HG02571 (cell line): ENCODE measurements around the gene RNF152.
"Not testable (repeated sequence)": the region's sequence is repeated elsewhere in the genome, so short reads cannot be mapped to it uniquely, and the experiment has no call there.

Experiments used
- ATAC-seq: cut with Tn5 transposase; IDR thresholded peaks from one replicate; pipeline ENCODE4 v1.9.1; 2021; ENCODE audit warnings: mild to moderate bottlenecking, moderate library complexity; ENCODE audit not compliant: unreplicated experiment

RNF152 gene

GRCh38 chr18:61822879-61823278, 69.9 kb downstream of the RNF152 start:
- no peak for ATAC-seq

DNA sequence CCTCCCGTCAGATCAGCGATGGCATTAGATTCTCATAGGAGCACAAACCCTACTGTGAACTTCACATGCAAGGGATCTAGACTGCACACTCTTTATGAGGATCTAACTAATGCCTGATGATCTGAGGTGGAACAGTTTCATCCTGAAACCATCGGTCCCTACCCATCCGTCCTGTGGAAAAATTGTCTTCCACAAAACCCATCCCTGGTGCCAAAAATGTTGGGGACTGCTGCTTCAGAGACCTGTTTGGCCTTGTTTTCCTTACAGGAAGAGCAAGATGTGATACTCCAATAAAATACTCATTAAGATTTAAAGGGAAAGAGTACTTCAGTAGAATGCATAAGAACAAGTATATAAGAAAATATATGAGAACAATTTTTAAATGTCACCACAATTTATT, 71.1 kb downstream of the RNF152 start:
- ATAC-seq: no peak

- ATAC-seq: no peak
These were observed 71.9 kb downstream of the RNF152 start for GRCh38 chr18:61820882-61821281.

DNA sequence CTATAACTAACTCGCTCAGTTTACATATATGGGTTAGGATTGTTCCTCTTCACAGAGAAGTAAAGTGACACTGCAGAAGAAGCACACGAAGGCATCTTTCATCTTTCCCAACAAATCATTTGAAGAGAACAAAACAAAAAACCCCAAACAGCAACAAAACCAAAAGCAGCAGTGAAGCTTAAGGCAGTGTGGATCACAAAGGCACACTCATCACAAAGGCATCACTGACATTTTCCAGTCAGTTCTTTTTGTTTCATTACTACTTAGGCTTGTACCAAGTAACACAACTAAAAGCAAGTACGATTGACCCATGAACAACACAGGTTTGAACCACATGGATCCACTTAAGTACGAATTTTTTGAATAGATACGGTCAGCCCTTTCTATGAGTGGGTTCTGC, 75.7 kb downstream of the RNF152 start:
- no peak for ATAC-seq

DNA sequence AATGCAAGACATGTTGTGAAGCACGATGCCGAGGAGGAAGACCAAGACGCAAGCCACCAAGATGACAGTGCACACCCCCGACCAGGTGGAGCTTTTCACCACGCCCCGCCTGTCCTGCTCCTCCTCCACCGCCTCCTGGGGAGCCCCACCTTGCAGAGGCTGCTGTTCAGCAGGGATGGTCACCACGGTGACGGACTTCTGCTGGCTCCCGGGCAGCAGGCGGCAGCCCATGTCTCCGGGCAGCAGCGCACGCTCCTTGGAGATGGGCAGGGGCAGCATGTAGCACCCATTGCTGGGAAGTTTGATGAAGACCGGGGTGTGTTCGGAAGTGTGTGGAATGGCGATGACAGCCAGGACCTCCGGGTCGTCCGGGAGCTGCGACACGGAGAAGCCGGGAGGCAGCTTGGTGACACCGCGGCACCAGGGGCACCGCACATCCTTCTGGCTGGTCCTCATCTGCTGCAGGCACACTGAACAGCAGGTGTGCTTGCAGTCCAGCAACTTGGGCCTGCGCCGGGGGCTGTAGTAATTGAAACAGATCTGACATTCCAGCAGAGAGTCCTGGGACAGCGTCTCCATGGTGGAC, 76.8 kb downstream of the RNF152 start:
- ATAC-seq: no peak

DNA sequence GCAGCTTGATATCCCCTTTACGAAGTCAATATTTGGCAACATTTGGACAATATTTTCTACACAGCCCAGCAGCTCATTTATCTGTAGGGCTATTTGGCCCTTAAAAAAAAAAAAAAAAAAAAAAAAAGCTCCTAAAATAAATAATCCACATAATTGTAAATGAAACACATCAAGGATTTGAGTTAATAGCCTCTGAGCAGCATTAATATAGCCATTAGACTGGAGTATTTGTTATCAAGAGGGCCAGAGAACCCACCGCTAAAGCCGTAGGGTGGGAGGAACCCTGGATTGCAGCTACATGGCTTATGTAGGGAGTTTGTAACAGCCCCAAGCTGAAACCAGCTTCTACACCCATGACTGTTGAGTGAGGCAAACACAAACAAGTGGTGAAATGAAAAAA, 84.5 kb downstream of the RNF152 start:
- no peak for ATAC-seq

- no peak for ATAC-seq
These were observed 89.4 kb downstream of the RNF152 start for GRCh38 chr18:61803393-61803792.

DNA sequence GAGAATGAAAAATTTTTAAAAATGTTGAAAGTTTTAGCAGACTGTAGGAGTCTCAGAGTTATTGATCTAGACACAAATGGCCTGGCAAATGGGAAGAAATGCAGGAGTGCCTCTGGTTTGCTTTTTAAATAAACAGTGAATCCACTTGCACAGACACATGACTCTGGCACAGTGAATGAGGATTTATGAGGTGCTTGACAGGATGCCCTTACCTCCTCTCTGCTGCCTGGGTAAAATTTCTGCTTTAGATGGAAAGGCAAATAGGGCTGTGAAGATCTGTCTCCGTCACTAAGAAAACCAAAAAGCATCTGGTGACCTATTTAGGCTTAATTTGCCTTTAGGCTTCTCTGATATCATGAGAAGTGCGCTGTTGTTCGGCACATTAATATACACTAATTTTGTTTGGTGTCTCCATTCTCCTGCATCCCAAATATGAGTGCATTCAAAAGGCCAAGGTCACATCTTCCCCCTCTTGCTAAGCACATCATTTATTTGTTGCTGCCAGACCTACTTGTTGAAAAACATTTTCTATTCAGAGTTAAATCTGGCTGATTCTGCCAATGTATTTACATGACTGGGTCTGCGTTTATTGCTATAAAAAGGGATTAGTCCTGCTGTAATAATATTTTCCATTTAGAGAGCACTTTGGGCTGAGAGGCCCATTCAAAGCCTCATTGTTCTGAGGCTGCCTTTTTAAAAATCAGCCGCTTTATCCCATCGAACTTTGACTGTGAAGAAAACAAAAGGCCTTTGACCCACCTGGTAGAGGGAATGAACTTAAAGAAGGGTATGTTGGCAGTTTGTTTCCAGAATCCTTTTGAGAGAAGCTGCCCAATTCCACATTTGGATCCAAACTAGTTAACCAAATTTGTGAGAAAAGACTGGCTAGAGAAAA, 94.9 kb downstream of the RNF152 start:
- no peak for ATAC-seq

DNA sequence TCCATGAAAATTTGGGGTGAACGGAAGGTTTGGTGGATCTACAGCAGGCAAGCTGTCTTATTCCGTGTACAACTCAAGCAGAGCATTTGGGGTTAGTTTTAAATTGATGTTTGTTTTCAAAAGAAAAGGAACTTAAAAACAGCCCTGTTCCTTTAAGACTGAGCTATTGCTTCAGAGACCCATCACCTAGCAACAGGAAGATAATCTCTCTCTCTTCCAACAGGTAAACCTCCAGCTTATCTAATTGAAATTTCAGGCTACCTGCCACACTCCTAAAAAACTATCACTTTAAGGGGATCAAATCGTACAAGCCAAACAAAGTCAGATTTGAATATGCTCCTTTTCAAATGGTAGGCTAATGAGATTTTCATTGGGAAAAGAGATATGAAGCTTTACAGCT, 101.8 kb downstream of the RNF152 start:
- no peak for ATAC-seq

- not testable (repeated sequence) for ATAC-seq
These were observed 105.7 kb downstream of the RNF152 start for GRCh38 chr18:61787011-61787670.

DNA sequence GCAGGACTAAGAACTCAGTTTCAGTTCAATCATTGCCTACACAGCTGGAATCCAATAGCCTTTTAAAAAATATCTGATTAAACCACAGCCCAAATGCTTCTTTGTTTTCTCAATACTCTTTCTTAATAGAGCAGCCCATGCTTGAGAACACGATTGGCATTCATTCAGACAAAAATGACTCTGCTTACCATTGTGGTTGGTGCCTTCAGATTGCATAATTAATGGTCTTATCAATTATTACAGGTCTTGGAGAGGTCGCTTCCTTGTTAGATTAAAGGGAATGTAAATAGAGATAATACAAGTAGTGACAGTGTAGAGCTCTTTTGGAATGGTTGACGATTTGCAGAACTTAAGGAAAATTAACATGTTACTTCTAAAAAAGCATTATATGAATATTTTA, 107.2 kb downstream of the RNF152 start:
- ATAC-seq: no peak

DNA sequence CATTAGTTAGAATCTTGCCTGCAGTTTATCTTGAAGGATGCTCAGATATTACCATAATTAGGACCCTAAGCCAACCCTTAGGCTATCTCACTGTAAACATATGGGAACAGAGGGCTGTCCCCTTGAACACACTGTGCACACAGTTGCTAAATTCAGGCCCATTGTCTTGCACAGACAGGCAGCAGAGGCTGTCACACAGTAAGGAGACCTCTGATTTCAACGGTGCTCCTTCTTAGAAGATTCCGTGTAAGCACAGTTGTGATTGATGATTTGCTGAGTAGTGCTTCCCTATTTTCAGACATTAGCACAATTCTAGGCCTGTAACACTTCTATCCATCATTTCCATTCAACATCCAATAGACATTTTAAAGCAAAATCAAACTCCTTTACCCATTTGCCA, 108.0 kb downstream of the RNF152 start:
- ATAC-seq: no peak

DNA sequence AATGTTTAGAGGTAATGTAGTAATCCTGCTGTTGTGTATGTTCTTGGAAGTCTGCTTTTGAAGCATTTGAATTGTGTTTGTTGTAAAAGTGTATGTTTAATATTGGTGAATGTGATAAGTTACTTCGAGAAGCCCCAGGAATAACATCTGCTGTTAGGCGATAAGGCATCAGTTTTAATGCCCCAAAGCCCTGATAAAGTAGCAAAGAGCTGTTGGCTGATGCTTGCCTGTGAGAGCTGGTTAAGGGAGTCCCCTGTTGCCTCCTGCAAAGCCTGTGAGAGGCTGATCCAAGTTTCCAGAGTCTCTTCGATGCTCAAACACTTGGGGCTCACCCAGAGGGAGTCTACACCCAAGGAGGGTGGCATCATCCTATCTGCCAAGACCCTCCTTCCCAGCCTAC, 110.3 kb downstream of the RNF152 start:
- ATAC-seq: no peak

GRCh38 chr18:61776201-61776600, 116.6 kb downstream of the RNF152 start:
- not testable (repeated sequence) for ATAC-seq

GRCh38 chr18:61774846-61775245, 118.0 kb downstream of the RNF152 start:
- no peak for ATAC-seq

DNA sequence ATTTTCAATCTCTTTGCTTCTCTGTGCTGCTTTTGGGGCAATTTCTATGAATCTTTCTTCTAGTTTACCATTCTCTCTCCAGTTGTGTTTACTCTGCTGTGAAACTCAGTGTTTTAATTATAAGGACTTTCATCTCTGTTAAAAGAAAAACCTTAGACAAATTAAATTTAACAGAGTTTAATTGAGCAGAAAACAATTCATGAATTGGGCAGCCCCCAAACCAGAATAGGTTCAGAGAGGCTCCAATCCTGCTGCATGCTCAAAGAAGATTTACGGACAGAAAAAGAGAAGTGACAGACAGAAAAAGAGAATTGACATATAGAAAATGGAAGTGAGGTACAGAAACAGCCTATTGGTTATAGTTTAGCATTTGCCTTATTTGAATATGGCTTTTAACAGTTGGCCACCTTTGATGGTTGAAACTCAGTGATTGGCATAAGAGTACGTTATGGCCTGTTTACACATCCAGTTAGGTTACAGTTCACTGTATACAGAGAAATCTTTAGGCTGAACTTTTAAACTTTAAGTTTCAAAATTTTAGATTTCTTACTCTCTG, 120.4 kb downstream of the RNF152 start:
- ATAC-seq: no peak

DNA sequence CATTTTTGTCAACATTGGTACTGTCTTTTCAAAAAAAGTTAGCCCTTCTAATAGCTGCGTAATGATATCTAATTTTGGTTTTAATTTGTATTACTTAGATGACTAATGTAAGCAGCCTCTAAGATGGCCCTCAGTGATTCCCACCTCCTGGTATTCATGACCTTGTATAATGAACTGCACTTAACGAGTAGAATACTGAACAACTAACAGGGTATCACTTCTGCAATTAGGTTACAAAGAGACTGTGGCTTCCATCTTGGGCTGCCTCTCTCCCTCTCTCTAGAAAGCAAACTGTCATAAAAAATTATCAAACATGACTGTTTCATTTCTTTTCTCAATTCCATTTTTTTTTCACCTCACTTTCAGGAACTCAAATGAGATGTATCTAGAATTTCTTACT, 120.9 kb downstream of the RNF152 start:
- ATAC-seq: no peak

DNA sequence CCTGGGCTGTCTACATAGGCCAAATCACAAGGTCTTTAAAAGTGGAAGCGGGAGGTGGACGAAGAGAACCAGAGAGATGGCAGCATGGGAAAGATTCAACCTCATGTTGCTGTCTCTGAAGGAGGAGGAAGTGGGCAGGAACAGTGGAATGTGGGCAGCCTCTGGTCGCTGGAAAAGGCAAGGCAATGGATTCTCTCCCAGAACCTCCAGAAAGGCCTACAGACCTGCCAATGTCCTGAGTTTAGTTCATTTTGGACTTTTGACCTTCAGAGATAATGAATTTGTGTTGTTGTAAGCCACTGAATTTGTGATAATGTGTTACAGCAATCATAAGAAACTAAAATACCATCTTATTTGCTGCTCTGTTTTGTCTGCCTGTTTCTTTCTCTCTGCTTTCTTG, 122.5 kb downstream of the RNF152 start:
- ATAC-seq: no peak

DNA sequence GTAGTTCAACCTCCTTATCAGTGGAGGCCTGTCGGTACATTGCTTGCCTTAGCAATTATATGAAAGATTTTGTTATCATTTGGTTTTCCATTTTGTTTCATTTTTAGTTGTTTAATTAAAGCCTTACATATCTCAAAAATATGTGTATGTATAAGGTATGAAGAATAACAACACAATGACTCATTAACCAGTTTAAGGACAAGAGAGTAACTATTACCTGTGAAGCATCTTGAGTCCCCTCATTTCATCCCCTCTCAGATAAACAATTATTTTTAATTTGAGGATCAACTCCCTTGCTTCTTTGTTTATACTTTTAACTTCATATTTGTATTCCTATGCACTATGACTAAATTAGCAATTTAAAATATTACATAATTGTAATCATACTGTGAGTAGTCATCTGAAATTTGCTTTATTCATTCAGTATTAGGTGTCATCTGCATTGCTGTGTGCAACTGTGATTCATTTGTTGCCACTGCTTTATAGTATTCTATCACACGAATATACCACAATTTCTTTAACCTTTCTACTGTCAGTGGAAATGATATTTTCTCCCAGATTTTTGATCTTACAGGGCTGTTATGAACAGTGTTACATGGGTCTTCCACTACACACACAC, 126.4 kb downstream of the RNF152 start:
- no peak for ATAC-seq

DNA sequence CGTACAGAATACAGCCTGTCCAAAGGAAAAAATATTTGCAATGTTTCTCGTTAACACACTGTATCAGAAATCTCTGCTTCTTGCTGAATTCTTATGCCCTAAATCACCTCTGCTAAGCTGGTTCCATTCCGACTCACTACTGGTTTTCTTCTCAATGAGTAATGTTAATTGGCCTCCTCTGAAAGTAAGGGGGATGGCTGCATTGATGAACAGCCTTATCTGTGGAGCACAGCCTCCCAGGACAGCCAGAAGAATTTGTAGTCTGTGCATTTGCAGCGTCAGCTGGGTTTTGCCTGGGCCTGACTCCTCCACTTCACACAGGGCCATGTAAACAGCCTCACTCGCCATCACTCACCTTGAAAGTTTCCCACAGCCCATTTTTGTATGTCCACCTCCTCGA, 127.7 kb downstream of the RNF152 start:
- no peak for ATAC-seq

DNA sequence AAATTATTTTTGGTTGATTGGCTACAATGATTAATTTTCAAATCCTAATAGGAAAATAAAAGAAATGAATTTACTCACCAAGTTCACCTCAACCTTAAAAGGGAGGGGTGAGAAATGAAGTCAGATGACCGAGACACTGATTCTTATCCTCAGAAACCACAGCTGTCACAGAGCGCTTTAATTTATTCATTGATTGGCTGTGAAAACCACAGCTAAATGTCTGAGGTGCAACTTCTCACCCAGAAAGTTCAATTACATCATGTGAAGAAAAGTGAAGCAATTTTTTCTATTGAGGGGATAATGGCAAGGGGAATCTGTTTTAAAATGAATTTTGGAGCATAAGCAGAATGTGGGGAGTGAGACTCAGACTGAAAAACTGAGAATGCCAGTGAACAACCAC, 128.4 kb downstream of the RNF152 start:
- no peak for ATAC-seq
